SK-N-MC (cell line): ENCODE data around the gene DET1.
"Not testable (repeated sequence)": the region's sequence is repeated elsewhere in the genome, so short reads cannot be mapped to it uniquely, and the experiment has no call there.

Experiments used
- DNase-seq: peaks from one replicate; pipeline ENCODE4 v3.0.0-alpha.2; 2011; ENCODE audit warnings: low read depth, low spot score
- H3K27ac ChIP-seq: fragments of 200-600 bp; sonication (generic); 2 replicates; pipeline ENCODE4 v1.5.1; 2016; ENCODE audit warnings: mixed run types
- H3K36me3 ChIP-seq: fragments of 200-600 bp; sonication (generic); 2 replicates; pipeline ENCODE4 v1.6.1; 2017; ENCODE audit warnings: antibody characterized with exemption, low read length, mixed read lengths; ENCODE audit not compliant: insufficient read depth
- H3K4me3 ChIP-seq: fragments of 200-600 bp; sonication (generic); 2 replicates; pipeline ENCODE4 v1.5.1; 2016
- H3K9ac ChIP-seq: fragments of 200-600 bp; sonication (generic); 2 replicates; pipeline ENCODE4 v1.8.0; 2017; ENCODE audit warnings: mixed run types, mixed read lengths; ENCODE audit not compliant: insufficient read length
- H3K9me3 ChIP-seq: fragments of 200-600 bp; sonication (generic); 2 replicates; pipeline ENCODE4 v1.6.1; 2017; ENCODE audit warnings: low read depth, mild to moderate bottlenecking, antibody characterized with exemption, low read length, moderate library complexity, mixed read lengths
- EZH2 ChIP-seq: fragments of 200-600 bp; sonication (generic); IDR thresholded peaks from one replicate; pipeline ENCODE4 v1.6.1; 2017; ENCODE audit warnings: antibody characterized with exemption
- FOXP2 ChIP-seq: optimal IDR thresholded peaks from 2 replicates; pipeline ENCODE3; 2011; ENCODE audit warnings: mild to moderate bottlenecking, moderate library complexity; ENCODE audit not compliant: insufficient read depth; ENCODE audit errors: extremely low read length, control extremely low read depth
- POLR2AphosphoS5 ChIP-seq: IDR thresholded peaks from 2 replicates; pipeline ENCODE4 v1.6.1; 2012; ENCODE audit warnings: mild to moderate bottlenecking, low read depth, low read length, borderline replicate concordance

DET1 gene

GRCh38 chr15:88535100-88535499, 11.4 kb downstream of the DET1 start:
- Histone ChIP-seq H3K4me3 (no peak overlapping the region), H3K9me3 (peaks cover 3% of the 10 kb centered on the region; the same call in 1 of the 2 replicates), H3K27ac (no peak overlapping the region), H3K36me3 (peaks cover 15% of the 10 kb centered on the region), H3K9ac (no peak overlapping the region)
- no peak for TF ChIP-seq EZH2
- no peak for TF ChIP-seq POLR2AphosphoS5
- TF ChIP-seq FOXP2 = no peak
- no peak for DNase-seq

GRCh38 chr15:88533376-88533775, 13.1 kb downstream of the DET1 start:
- no peak overlapping the region for H3K9ac ChIP-seq
- H3K4me3 ChIP-seq = no peak overlapping the region
- DNase-seq = no peak
- H3K36me3 ChIP-seq = peaks cover 24% of the 10 kb centered on the region
- TF ChIP-seq FOXP2 (no peak), EZH2 (no peak), POLR2AphosphoS5 (no peak)
- H3K27ac ChIP-seq = no peak overlapping the region
- peaks cover 3% of the 10 kb centered on the region; the same call in 1 of the 2 replicates for H3K9me3 ChIP-seq

GRCh38 chr15:88529021-88529630, 17.4 kb downstream of the DET1 start:
- no peak for DNase-seq
- Histone ChIP-seq H3K9me3 (peaks cover 3% of the 10 kb centered on the region; the same call in 1 of the 2 replicates), H3K36me3 (peaks cover 40% of the 10 kb centered on the region), H3K9ac (no peak overlapping the region), H3K27ac (no peak overlapping the region), H3K4me3 (no peak overlapping the region)
- TF ChIP-seq FOXP2 (no peak), POLR2AphosphoS5 (no peak), EZH2 (no peak)

GRCh38 chr15:88526247-88526879, 20.1 kb downstream of the DET1 start:
- no peak for TF ChIP-seq EZH2
- no peak for DNase-seq
- Histone ChIP-seq H3K27ac (no peak overlapping the region), H3K9ac (no peak overlapping the region), H3K9me3 (no peaks in the 10 kb centered on the region), H3K4me3 (no peak overlapping the region), H3K36me3 (peaks cover 38% of the 10 kb centered on the region)

GRCh38 chr15:88525418-88525817, 21.1 kb downstream of the DET1 start:
- no peak overlapping the region for H3K4me3 ChIP-seq
- TF ChIP-seq POLR2AphosphoS5 (no peak), FOXP2 (no peak), EZH2 (no peak)
- no peak for DNase-seq
- no peaks in the 10 kb centered on the region for H3K9me3 ChIP-seq
- H3K36me3 ChIP-seq = peaks cover 28% of the 10 kb centered on the region
- no peak overlapping the region for H3K9ac ChIP-seq
- no peak overlapping the region for H3K27ac ChIP-seq

- peaks cover 17% of the 10 kb centered on the region for H3K36me3 ChIP-seq
- not testable (repeated sequence) for H3K4me3 ChIP-seq, DNase-seq, H3K9me3 ChIP-seq, H3K27ac ChIP-seq, H3K9ac ChIP-seq
These were observed 22.4 kb downstream of the DET1 start for GRCh38 chr15:88524094-88524493.

GRCh38 chr15:88518903-88519302, 27.6 kb downstream of the DET1 start:
- no peak for DNase-seq
- H3K27ac ChIP-seq = no peak overlapping the region
- no peak for TF ChIP-seq EZH2
- TF ChIP-seq FOXP2 = no peak
- TF ChIP-seq POLR2AphosphoS5 = no peak
- H3K4me3 ChIP-seq = no peak overlapping the region
- H3K9me3 ChIP-seq = no peaks in the 10 kb centered on the region
- no peaks in the 10 kb centered on the region; the same call in 1 of the 2 replicates for H3K36me3 ChIP-seq
- no peak overlapping the region for H3K9ac ChIP-seq

GRCh38 chr15:88513195-88513594, 33.3 kb downstream of the DET1 start:
- no peak overlapping the region for H3K27ac ChIP-seq
- TF ChIP-seq POLR2AphosphoS5 (no peak), FOXP2 (no peak), EZH2 (no peak)
- peaks cover 7% of the 10 kb centered on the region; the same call in 1 of the 2 replicates for H3K36me3 ChIP-seq
- no peak overlapping the region for H3K9ac ChIP-seq
- H3K4me3 ChIP-seq = no peak overlapping the region
- no peaks in the 10 kb centered on the region for H3K9me3 ChIP-seq
- DNase-seq = no peak

- no peaks in the 10 kb centered on the region for H3K9me3 ChIP-seq
- H3K9ac ChIP-seq = no peak overlapping the region
- H3K36me3 ChIP-seq = peaks cover 7% of the 10 kb centered on the region; the same call in 1 of the 2 replicates
- no peak overlapping the region for H3K27ac ChIP-seq
- DNase-seq = no peak
- TF ChIP-seq EZH2 (no peak), FOXP2 (no peak), POLR2AphosphoS5 (no peak)
- H3K4me3 ChIP-seq = no peak overlapping the region
These were observed 33.9 kb downstream of the DET1 start for GRCh38 chr15:88512601-88513000.
